D721Med (cell line): Measurements from ENCODE around the gene CEP85L.

Experiments used
- DNase-seq: peaks from one replicate; pipeline ENCODE4 v3.0.0; 2011; ENCODE audit warnings: low spot score; ENCODE audit not compliant: insufficient read length
- FAIRE-seq: peaks from 2 replicates; lab custom pipeline; 2011; peaks lifted over from hg19 to GRCh38; lab: Jason Lieb, UNC
- TF ChIP-seq, protein P1 (sequence below): IDR thresholded peaks from 2 replicates; pipeline ENCODE4 v1.5.1; 2012; ENCODE audit warnings: mild to moderate bottlenecking, control low read depth; ENCODE audit not compliant: insufficient read depth; ENCODE audit errors: missing control alignments

The CEP85L gene

DNA sequence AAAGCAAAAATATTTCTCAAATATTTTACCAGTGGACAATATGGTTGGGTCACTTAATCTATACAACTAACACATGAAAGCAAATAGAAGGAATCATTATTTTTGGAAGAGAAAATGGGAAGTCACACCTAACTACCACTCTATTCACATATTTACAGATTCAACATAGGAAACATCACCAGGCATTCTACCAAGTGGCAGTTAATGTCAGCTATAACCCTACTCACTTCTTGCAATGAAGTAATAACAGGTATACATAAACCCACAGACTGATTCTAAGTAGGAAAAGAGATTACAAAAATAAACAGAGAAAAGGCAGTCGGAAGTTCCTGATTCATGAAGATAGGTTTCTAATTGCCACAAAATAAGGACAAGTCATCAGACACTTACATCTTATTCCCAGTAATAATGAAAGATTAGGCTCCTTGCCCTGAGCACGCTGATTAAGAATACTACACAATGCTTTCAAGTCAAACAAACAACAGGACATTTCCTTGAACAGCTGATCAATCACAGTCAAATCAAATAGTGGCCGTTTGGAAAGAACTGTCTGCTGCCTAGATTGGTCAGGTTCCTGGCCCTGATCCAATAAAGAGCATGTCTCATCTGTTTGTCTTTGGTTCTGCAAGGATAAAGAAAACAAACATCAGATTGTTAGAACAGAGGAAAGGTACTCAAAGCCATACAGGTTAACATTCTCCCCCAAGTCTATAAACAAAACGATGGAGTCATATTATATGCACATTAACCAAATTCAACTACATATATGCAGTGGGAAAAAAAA is 182.5 kb downstream of the CEP85L start:
- DNase-seq (no peak), FAIRE-seq (no peak)
- TF ChIP-seq, protein P1, sequence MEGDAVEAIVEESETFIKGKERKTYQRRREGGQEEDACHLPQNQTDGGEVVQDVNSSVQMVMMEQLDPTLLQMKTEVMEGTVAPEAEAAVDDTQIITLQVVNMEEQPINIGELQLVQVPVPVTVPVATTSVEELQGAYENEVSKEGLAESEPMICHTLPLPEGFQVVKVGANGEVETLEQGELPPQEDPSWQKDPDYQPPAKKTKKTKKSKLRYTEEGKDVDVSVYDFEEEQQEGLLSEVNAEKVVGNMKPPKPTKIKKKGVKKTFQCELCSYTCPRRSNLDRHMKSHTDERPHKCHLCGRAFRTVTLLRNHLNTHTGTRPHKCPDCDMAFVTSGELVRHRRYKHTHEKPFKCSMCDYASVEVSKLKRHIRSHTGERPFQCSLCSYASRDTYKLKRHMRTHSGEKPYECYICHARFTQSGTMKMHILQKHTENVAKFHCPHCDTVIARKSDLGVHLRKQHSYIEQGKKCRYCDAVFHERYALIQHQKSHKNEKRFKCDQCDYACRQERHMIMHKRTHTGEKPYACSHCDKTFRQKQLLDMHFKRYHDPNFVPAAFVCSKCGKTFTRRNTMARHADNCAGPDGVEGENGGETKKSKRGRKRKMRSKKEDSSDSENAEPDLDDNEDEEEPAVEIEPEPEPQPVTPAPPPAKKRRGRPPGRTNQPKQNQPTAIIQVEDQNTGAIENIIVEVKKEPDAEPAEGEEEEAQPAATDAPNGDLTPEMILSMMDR, result no peak

DNA sequence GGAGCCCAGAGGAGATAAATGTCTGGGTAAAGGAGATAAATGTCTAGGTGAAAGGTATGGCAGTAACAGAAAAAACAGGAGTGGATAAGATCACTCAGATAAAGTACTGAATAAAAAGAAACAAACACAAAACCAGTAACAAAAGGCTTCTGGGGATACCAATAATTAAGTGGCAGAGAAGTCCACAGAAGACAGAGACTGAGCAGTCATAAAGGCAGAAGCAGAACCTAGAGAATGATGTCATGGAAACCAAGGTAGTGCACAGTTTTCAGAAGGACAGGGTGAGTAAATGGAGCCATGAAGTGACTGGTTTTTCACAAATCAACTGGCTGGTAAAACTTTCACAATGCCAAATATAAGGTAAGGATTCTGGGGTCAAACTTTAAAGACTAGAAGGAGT is 184.2 kb downstream of the CEP85L start:
- no peak for DNase-seq
- FAIRE-seq, result no peak
- TF ChIP-seq, protein P1, result no peak

DNA sequence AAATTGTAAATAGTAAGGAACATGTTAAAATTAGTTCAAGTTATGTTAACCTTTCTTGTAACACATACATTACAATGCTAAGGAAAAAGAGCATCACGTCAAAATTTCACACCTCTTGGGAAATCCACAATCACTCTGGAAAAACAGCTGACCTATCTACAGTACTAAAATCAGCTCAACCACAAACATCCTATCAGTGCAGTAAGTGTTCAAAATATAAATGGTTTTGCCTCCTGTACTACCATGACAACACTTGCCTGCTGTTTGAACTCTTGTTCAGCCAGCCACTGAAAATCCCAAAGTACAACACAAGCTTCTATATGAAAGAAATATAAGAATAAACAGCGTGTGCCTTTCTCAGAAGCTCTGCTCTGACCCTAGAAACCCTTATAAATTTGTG is 186.8 kb downstream of the CEP85L start:
- no peak for DNase-seq
- TF ChIP-seq, protein P1, result no peak
- FAIRE-seq, result no peak

DNA sequence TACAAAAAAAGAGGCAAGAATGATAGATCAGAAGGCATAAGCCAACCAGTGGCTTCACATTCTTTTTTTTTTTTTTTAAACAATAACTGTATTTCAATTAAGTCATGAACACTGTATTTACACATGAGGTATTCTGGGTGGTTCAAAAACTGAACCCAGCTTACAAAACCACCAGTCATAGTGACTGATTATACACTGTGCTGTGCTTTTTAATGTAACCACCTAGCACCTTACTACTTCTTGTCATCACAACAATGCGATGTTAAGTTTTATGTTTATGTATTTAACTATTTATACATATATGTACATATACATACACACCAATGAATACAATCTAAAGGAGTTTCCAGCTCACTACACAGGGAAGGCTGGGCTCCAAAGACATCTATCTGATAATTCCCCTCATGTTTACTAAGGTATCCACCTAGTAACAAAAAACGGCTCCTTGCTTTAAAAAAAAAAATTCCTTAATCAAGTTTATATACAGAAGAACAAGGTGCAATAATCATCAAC is 190.4 kb downstream of the CEP85L start:
- FAIRE-seq, result no peak

DNA sequence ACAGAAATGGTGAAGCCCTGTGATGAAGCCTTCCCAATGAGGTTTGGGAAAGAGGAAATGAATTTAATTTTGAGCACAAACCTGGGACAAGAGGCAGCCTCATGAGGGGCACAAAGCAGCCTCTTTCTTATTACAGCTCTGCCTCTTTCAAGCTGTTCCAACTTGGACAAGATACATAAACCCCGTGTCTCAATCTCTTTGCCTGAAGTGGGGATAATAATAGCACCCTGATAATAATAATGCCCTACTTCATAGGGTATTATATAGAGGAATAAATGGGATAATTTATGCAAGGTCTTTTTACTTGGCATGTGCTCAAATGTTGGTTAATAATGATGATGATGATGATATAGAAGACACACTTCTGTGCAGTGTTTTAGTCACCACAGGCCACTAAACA is 194.4 kb downstream of the CEP85L start:
- TF ChIP-seq, protein P1, result no peak
- FAIRE-seq (no peak), DNase-seq (no peak)

More for the DNA sequence above, 190.4 kb downstream of the CEP85L start:
- DNase-seq, result no peak
- TF ChIP-seq, protein P1, result no peak

DNA sequence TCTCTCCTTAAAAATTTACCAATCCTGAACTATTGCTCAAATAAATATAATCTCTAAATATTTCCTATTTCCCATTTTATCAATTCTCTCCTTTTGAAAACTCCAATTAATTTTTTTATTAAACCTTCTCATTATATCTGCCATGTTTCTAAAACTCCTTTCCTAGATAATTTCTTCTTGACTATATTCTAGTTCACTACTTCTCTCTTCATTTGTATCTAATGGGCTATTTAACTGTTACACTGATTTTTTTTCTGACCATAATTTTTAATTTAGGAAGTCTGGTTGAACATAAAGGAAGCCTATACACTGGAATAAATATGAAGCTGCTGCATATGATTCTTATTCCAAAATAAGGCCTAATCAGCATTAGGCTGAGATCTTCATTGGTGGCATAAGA is 199.6 kb downstream of the CEP85L start:
- TF ChIP-seq, protein P1, result no peak
- no peak for FAIRE-seq
- no peak for DNase-seq

DNA sequence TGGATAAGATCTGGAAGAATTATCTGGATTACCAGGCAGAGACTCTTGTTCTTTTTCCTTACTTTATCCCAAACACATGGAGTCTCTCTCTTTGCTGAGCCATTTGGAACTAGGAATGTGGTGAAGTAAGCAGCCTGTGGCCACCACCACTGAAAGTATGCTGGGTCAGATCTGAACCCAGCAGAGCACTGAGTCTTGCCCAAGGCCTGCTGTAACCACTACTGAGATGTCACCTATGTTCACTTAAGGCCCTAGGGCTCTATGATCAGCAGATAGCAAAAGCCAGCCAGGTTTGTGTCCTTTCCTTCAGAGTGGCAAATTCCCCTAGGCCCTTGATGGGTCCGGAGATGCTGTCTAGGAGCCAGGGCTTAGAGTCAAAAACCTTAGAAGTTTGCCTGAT is 206.6 kb downstream of the CEP85L start:
- FAIRE-seq, result no peak
- no peak for DNase-seq
- TF ChIP-seq, protein P1, result no peak
